ENCODE data around the gene CDH12.

Gene CDH12

DNA sequence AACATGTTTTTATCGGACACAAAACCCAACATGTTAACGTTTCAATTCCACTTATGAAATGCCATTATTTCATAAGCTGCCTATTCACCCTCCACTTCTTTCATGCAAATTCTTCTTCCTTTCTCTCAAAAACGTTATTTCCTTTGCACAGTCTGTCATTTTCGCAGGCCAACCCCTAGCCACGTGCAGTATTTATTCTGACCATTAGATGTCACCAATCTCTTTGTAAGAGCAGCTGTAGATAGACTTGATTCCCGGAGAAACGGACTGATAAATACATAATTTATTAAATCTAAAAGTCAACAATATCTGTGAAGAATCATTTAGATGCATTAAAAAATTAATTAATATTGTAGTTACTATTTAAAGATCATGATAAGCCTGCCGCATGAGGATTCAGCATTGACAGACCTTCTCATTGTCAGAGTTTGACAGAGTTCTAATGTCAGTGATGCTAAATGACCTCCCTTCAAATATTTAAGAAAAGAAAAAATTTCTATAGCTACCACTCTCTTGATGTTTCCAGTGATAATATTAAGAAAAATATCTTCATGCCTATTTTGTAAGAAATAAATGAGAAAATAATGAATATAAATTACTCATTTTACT, 933.6 kb downstream of the CDH12 start:
- DNase-seq = peak; percentile 56

DNA sequence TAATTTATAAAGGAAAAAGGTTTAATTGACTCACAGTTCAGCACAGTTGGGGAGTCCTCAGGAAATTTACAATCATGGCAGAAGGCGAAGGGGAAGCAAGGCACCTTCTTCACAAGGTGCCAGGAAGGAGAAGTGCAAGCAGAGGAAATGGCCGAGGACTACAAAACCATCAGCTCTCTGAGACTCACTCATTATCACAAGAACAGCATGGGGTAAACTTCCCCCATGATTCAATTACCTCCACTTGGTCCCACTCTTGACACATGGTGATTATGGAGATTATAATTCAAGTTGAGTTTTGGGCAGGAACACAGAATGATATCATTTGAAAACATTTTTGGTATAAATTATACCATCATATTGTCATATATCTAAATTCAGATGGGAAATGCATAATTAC, 934.7 kb downstream of the CDH12 start:
- DNase-seq = no peak

DNA sequence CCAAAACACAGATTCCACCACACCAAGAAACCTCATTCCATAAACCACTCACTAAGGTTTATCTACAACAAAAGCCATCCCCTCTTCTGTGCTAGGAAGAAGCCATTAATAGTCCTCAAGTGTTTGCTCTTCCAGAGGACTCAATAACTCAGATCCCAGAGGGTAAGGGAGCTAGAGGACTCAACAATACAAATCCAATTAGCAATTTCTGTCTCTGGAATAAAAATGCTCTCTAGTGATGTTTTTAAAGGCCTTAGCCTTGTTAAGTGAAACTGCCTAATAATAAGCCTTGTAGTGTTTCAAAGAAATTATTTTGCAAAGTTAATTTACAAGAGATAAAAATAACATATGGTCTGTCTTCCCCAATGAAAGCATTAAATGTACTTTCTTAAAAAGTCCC, 942.4 kb downstream of the CDH12 start:
- DNase-seq = peak; percentile 80

DNA sequence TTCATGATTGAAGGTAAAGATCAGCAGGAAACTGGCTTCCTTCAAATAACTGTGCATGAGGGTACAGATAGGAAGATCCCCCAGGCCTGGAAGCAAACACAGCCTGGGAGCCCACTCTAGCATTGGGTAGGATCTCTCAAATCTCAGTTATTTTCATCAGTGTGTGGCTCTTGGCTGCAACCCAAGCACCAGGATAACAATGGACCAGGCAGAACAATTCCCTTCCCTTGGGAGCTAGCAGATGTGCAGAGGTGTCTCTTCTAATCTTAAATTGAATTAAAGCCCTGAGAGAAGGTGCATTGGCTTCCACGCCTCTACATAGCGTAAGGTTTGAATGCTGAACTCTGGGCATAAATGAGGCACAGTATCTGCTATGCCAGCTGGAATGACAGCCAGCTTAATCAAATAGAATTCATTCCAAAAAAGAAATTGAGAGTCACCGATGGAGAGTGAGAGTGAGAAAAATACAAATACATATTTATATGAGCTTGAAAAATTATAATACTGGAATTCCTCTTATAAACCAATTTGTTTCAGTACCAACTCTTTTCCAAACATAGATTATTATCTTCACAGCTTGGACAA, 957.3 kb downstream of the CDH12 start:
- no peak for DNase-seq

DNA sequence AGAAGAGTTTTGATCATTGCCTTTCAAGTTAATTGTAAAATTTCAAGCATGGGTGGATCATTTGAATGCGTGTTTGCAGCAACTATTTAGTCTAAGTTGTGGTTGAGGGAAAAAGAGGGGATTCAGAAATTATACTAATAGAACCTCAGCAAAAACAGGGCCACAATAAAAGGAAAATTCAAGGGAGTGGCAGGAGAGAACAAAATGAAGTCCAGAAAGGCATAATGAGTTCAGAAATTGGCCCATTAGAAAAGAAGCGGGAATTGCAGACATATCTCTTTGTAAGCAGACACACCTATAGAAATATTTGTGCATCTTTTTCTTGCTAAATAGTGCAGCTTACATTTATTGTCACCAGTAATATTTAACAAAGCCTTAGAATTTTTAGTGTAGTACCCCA, 960.0 kb downstream of the CDH12 start:
- DNase-seq = no peak

DNA sequence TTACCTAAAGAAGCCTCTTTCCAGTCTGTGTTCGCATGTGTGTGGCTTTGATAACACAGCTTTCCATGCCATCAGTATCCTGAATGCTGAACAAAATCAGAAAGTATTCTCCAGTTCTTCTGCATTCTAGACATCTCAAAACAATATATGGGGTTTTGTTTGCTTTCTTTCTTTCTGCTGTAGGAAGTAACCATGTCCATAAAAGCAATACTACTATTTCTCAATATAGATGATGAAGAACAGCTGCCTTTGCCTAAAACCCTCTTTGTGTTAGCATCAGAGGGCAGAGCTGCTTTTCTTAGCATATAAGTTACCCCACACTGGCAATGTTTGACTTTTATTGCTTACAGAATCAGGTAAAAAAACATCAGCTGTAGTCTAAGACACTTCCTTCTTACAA, 963.6 kb downstream of the CDH12 start:
- no peak for DNase-seq

DNA sequence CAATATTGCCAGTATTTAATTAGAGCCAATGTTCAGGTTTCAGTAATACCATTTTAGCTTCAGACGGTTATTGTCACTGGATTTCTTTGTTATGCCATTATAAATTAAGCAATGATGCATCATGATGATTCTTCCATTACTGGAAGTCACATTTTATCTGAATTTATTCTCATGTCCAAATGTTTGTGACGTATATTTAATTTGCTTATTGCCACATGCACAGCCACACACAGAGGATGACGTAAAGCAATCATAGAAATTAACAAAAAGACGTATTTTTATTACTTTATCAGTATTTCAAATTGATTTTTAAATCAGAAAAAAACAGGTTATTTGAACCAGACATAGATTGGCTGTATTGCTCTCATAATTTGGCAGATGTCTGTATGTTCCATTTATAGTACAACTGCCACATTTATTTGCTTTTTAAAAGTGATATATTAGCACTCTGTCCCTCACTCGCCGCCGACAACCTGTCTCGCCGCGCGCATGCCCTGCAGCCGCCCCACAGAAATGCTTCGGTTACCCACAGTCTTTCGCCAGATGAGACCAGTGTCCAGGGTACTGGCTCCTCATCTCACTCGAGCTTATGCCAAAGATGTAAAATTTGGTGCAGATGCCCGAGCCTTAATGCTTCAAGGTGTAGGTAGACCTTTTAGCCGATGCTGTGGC, 970.9 kb downstream of the CDH12 start:
- no peak for DNase-seq

DNA sequence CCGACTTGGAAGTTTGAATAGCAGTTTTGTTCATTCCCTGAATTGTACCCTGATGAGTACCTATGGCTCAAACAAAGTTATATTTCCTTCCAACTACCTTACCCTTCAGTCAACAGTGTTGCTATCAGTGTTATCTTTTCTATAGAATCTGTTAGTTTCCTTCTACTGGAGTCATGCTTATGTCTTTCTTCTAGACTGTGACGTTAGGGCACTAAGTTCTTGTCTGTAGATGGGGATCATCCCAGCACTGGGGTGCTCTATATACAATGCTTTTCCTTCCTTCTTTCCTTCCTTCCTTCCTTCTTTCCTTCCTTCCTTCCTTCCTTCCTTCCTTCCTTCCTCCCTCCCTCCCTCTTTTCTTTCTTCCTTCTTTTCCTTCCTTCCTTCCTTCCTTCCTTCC, 973.0 kb downstream of the CDH12 start:
- DNase-seq = no peak

DNA sequence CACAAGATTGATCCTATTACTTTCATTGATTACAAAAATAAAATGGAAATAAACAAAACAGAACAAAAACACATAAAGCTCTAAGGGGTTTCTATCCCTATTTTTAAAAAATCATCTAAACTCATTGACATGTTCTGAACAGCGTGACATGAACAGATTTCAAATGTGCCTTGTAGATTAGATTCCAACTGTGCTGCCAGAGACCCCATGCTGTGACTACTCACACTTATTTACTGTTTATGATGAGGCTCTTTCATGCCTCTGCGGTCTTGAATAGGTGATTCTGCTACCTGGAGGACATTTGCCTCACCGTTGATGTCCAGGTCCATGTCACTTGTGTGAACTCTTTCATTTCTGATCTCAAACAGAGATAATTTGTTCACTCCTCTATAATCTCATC, 990.2 kb downstream of the CDH12 start:
- DNase-seq = no peak

DNA sequence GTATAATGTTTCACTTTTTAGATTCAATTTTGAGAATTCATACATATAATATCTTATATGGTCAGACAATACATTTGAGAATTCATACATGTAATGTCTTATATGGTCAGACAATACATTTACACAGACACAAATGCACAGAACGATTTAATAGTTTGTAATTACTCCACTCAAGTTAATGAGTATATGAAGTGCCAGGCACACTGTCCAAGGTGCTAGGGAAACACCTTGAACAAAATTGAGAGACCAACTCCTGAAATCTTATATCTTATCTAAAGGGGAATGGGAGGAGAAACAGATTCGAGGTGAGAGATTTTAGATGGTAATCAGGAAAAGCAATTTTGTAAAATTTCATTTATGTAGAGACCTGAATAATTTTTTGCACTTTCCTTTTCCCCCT, 994.7 kb downstream of the CDH12 start:
- no peak for DNase-seq

DNA sequence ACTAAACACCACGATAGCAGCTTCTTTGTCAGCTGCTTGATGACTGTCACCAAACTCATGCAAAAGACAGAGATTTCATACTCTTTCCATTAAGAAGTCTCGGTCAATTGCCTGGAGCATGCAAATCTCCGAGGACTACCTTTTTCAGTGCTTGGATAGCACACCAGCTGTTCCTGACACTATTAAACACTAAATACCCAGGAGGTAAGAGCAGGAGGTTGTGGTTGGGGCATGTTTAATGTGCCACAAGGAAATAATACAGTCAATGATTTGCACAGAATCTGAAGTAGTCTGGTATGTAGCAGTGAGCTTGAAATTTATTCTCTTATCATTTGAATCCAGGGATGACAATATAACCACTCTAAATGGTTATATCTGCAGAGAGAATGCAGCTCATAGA, 996.2 kb downstream of the CDH12 start:
- peak; percentile 22 for DNase-seq

DNA sequence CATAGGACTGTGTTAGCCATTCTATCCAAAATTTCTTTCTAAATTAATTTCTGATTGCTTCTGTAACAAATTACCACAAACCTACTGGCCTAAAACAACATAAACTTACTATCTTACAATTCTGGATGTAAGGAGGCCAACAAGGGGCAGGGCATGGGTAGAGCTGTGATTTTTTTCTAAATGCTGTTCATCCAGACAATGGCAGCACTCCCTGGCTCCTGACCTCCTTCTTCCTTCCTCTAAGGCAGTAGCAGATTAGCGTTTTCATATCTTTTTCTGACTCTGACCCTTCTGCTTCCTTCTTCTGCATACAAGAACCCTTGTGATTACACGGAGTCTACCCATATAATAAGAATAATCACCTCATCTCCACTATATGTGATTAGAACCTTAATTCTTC, 1005.8 kb downstream of the CDH12 start:
- DNase-seq = no peak

DNA sequence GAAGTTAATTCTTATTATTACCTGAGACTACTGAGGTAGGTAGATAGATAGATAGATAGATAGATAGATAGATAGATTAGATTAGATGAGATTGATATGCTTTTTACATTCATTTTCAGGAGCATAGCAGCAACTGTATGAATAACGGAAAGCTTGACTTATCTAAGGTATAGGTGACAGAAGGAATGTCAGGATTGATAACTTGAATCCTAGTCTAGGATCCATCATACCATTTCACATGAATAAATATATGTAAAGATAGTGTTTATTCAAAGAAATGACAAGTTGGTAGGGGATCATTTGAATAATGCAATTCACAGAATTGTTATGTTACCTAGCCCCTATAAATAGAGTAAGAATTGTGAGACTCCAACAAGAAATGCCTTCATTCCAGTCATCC, 1008.2 kb downstream of the CDH12 start:
- no peak for DNase-seq

DNA sequence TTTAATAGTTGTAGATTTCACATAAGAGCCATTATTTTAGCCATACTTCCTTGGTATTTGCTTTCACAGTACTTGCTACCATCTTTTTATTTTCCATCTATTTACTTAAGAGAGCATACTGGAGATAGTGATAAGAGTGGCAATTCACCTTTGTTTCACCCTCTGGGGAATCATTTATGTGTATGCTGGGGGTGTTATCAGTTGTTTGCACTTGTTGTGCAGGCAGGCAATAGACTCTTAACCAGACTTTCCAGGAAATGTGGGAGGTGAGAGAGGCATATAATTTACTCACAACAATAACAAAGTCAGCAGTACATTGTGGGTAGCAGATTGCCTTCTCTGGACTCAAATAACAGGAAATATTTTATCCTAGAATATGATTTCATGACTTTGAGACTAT, 1018.3 kb downstream of the CDH12 start:
- DNase-seq = no peak

DNA sequence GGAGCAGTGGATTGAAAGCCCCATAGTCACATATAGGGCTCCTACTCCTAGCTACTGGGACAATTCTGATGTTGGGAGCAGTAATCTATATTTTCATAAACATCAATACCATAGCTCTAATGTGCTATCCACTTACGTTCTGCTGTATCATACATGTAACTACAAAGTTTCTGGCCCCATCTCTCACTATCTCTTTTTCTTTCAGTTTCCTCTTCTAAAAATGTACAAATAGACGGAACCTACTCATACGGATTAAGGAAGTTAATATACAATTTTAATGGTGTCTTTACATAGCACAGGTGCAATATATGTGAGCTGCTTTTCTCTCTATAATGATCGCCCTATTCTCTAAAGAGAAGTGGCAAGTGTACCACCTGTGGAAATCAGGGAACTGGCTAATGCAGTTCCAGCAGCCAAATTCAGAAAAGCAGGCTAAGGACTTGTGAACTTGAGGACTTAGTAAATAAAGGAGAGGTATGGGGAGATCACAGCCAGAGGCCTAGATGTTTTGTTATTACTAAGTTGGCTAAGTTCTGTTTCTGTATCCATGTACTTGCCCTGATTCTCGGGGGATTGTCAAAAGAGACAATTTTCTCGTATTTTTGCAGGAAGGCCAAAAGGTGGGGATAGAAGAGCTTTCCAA, 1021.9 kb downstream of the CDH12 start:
- DNase-seq = no peak

DNA sequence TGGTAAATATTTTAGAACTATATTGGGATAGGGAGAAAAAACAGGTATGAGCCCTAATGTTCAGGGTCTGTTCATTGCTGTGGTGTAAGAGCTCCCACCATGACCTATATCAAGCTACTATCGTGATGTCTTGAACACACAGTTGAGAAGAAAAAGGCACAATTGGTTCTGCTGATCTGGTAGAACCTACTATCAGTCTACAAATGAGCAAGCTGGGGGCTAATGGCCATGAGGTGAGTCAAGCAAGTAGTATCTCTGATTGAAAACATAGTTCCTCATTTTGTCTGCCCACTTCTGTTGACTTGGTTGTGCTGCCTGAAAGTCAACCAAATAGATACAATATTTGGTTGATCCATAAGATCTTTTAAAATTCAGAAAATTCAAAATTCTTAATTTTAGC, 1026.3 kb downstream of the CDH12 start:
- DNase-seq = no peak

DNA sequence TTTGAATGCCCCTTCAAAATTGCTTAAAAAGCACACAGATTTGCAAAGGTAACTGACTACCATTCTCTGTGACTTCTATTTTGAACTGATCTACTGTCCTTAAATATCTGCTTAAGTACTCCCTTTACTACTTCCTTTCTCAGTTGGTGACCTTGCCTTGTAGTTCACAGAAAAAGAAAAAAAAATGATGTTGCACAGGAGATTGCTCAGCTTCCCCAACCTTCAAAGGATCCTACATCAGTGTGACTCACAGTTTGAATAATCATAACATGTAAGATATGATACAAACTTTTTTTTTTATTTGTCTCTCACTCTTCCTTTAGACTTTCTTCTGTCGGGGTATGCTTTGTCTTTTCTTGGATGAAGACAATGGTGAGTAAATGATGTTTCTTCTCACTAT, 1029.6 kb downstream of the CDH12 start:
- no peak for DNase-seq

DNA sequence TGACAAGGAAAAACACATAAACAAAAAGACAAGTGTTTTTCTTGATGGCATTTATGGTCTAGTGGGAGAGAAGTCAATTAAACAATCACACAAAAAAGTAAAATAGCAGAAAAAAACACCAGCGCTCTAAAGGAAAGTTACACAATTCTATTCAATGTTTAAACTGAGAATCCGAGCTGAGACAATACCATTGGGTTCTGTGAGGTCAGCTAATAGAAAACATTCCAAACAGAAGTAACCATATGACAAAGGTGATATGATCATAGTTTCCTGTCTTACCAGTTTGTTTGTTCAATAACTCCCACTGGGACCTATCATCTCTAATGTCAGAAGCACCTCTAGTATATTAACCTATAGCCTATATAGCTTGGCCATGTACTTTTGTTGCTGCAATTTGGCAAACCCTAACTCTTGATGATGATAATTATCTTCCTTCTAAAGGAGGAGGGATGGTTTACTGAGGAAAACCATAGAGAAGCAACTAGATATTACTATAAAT, 1030.0 kb downstream of the CDH12 start:
- no peak for DNase-seq

DNA sequence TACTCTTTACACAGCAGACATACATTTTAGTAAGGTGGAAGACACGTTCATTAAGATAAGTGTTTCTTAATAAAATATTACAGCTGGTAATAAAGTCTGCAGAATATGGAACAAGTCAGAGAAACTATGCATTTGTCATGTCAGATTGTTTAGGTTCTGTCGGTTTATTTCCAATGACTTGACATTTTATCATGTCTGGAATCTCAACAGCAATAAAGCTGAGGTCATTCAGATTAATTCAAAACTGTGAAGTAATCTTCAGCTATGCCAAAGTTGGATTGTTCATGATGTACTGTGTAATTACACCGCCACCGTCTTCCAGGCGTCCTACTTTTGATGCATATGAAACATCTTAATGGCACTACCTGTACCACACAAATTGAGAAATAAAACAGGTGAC, 1032.6 kb downstream of the CDH12 start:
- DNase-seq = no peak

DNA sequence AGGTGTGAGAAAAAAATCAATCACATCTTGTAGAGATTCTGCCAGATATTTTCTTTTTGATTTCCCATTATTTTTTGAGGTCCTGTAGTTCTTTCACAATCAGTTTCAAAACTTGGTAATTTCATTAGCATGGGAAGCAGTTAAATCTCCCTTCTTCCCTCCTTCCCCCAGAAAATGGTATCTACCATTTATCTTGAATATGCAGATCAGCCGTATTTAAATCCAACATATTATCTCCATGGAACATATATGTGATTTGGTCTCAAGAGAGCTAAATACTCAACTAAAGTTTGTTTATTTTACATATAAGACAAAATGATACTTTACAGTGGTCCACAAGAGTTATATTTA, 1034.8 kb downstream of the CDH12 start:
- DNase-seq = no peak

DNA sequence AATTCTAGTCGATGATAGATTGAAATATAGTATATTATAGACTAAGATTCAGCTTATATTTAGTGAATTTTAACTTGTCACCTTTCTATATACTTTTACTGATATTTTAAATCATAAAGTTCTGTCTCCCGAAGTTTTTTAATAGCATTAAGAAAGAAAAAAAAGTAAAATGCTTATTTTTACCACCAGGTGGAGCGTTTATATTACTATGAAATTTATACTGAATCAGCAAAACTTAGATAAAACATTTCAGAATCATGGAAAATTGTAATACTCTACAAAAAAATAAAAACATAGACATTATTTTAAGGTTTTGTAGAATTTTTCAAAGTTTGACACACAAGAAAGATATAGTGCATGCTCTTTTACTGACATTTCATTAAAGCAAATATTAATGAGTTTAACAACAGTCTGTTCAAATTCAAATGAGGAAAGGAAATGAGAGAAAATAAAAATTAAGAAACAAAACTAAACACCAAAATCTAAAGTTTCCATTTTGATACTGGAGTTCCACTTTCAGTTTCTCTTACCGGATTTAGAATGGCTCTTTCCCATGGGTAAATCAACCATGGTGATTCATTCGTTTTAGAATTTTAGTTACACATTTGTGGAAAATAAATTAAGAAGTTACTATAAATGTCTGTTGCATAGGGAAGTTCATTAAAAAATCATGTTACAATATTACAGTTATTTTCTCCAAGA, 1035.3 kb downstream of the CDH12 start:
- DNase-seq = peak; percentile 24

DNA sequence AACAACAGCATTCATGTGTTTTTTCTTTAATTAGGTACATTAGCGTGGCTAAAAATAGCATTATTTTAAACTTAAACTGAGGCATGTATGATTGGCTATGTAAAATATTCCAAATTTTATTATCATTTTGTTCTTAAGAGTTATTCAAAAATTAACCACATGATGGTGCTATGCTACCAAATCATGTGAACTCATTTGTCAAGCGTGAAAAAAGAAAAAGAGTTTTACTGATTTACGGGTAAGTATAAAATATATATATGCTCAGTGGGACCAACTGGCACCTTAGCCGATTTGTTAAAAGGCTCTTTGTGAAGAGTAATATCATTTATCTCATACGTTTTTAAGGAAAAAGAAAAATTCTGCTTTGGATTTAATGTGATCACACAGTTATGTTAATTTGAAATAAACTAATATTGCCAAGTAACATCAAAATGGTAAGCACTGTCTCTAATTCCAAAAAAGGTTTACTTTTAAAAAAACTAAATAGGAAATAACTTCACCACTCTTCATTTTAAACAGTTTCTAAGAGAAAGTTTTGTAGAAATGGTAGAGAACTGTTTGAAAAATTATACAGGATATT, 1042.3 kb downstream of the CDH12 start:
- DNase-seq = peak; percentile 30

DNA sequence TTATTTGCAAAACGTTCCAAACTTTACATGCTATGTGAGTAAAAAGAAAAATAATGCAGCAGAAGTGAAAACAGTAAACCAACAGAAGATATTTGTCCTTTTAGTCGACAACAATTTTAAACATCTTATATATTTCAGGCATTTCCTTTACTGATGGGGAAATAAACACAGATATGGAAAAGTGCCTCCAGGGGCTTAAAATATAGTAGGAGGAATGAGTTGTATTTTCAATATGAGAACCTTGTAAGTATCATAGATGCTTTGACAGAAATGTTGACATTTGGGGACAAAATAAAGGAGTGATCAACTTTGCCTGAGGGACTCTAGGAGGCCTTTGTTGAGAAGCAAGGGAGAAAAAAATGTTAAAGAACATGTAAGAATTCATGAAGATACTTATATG, 1043.5 kb downstream of the CDH12 start:
- DNase-seq = no peak
